ENCODE data around the gene PLEKHA6. TPM values are rescaled to one million over a fixed set of nuclear protein-coding genes. Genes with fewer than 3 reads are reported as not detected.

The PLEKHA6 gene
- total and polyA plus RNA-seq, 2 experiments from 2014 or later: 2.8 to 6.2 TPM

GRCh38 chr1:204391629-204392028 lies 31.9 kb upstream of the PLEKHA6 start:
- DNase-seq (ENCODE audit: low spot score): no peak
- no peaks in the 10 kb centered on the region for H3K79me2 ChIP-seq (replicated peaks; ENCODE audit: insufficient read depth)
- Mint-ChIP-seq H3K27ac (no peak overlapping the region), H3K27me3 (ENCODE audit: insufficient read depth, low read depth, poor library complexity) (no peaks in the 10 kb centered on the region), H3K9me3 (no peaks in the 10 kb centered on the region), H3K4me1 (no peaks in the 10 kb centered on the region), H3K36me3 (ENCODE audit: low read depth) (no peaks in the 10 kb centered on the region), H3K4me3 (no peak overlapping the region)
- H4K20me1 ChIP-seq (replicated peaks; ENCODE audit: insufficient read depth): no peaks in the 10 kb centered on the region
- TF ChIP-seq ZNF462 (CRISPR knock-in tag; IDR thresholded peaks at IDR 0.05) (no peak), ZNF114 (CRISPR knock-in tag; IDR thresholded peaks at IDR 0.05) (no peak), REST (IDR thresholded peaks at IDR 0.05; ENCODE audit: unreplicated experiment) (no peak), CTCF (conservative IDR thresholded peaks at IDR 0.05; ENCODE audit: low read depth in 2 of 2) (no peak), POLR2AphosphoS5 (IDR thresholded peaks at IDR 0.05; ENCODE audit: low read depth) (no peak), CREB1 (CRISPR knock-in tag; IDR thresholded peaks at IDR 0.05; ENCODE audit: low read depth) (no peak), EZH2 (IDR thresholded peaks at IDR 0.05; ENCODE audit: low read depth, unreplicated experiment) (no peak), JUNB (IDR thresholded peaks at IDR 0.05; ENCODE audit: unreplicated experiment) (no peak), ETS1 (IDR thresholded peaks at IDR 0.05) (no peak), ZNF331 (CRISPR knock-in tag; IDR thresholded peaks at IDR 0.05; ENCODE audit: low read depth) (no peak)
- ATAC-seq: no peak
- H3K4me2 ChIP-seq: no peak overlapping the region
- H3K27ac ChIP-seq (ENCODE audit: low read depth): no peak overlapping the region
- no peak overlapping the region for H2AFZ ChIP-seq
- H3F3A ChIP-seq (replicated peaks; ENCODE audit: low read depth): no peaks in the 10 kb centered on the region
- H3K4me1 ChIP-seq (ENCODE audit: insufficient read depth): no peaks in the 10 kb centered on the region
- no peaks in the 10 kb centered on the region for H3K36me3 ChIP-seq (ENCODE audit: insufficient read depth)
- no peak overlapping the region for H3K4me3 ChIP-seq
- H3K27me3 ChIP-seq (ENCODE audit: insufficient read depth): no peaks in the 10 kb centered on the region
- no peaks in the 10 kb centered on the region for H3K9me2 ChIP-seq (ENCODE audit: insufficient read depth)

All from GM23338 (cell line).